ENCODE measurements around the gene DPEP1.

DNA sequence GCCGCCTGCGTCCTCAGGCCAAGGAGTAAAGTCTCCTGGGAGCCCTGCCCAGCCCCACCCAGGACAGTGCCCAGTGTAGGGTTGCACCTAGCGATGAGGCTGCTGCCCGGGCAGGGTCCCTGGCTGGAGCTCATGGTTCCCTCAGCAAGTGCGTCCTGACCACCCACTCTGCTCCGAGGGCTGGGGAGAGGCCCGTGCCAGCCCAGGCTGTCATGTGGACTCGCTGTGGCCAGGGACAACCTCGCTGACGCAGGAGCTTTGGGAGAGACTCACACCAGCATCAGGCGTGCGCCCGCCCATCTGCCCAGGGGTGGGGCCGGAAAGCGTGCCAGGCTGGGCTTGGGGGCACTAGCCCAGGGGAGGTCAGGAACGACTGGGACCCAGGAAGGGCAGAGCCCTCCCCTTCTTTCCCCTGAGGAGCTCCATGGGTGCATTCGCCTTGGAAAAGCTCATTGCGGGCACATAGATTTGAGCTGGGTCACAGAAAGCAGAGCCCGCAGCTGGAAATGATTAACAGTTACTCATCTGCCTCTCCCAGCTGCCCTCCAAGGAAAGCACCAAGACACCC lies 19.7 kb downstream of the DPEP1 start:
- no peak for TF ChIP-seq GATA2 (IDR thresholded peaks at IDR 0.05; ENCODE audit: low read depth, low read length)
- no peak for TF ChIP-seq GATA3 (IDR thresholded peaks at IDR 0.05; ENCODE audit: low read depth, low read length)
